GM21576 (cell line): ENCODE measurements around the gene BAMBI.

Source experiments
- ATAC-seq: cut with Tn5 transposase; IDR thresholded peaks from one replicate; pipeline ENCODE4 v1.9.1; 2021; ENCODE audit warnings: mild to moderate bottlenecking, moderate library complexity; ENCODE audit not compliant: unreplicated experiment

Gene BAMBI

DNA sequence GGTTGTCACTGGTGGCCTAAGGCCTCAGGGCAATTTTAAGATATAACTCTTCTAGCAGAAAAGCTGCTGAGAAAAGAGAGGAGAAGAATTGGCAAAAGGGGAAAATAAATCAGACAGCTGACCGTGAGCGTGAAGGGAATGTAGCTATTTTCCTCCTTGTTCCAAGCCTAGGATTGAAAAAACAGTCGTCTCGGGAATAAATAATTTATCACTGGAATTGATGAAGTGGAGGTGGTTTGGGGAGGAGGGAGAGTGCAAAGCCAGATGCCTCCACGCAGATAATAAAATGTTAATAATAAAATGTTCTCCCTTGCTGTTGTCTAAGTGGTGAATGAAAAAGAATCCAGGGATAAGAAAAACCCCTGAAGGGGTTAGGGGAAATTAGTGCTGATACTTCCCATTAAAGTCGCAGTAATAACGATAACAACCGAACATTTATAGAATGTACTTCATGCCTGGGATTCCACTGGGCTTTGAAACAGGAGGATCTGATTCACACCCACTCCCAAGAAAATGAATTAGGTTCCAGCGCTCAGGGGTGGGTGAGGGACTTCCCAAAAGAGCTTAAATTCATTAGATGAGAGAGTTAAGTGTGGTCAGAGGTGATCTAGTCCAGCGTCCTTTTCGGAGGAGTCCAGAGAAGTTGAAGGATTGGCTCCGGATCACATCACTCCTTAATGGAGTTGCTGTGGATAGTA is 27.3 kb downstream of the BAMBI start:
- no peak for ATAC-seq

DNA sequence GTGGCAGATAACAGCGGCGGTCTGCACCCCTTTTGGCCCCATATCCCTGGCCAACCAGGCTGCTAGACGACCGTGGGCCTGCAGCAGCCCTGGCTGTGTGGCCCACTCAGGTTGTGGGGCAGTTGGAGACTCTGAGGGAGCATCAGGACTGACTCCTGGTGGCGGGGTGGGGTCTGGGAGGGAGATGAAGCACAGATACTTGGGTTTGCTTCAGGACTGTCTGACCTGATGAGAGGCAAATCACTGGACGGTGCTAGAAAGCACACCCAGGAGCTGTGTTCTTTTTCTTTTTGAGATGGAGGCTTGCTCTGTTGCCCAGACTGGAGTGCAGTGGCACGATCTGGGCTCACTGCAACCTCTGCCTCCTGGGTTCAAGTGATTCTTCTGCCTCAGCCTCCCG is 28.2 kb downstream of the BAMBI start:
- ATAC-seq = no peak

DNA sequence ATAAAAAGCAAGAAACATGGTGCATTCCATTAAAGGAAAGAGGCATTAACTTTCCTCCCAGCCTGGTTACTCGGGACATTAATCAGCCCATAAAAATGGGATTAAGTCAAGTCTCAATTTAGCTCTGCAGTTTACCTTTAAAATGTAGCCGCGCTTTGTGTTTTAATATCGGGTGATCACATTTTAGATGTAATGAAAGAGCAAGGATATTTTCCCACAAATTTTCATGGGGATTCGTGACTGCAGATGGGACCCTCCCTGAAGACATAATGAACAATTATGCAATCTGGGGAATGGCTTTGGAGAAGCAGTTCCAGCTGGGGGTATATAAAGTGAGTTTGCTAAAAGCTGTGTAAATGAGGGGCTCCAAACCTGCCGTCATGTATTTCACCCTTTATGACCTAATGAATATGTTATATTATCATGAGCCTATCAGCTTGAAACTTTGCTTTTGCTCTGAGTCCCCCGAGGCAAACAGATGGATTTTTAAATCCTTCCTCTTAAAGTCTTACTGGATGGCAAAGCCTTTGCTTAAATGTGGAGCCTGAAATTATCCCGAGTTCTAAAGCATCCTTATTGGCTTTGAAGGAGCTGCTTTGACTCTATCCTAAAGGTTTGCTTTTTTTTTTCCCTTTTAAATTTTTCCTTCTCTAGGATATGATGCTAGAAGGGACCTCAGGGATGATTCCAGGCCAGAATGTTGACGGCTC is 31.8 kb downstream of the BAMBI start:
- ATAC-seq = no peak

DNA sequence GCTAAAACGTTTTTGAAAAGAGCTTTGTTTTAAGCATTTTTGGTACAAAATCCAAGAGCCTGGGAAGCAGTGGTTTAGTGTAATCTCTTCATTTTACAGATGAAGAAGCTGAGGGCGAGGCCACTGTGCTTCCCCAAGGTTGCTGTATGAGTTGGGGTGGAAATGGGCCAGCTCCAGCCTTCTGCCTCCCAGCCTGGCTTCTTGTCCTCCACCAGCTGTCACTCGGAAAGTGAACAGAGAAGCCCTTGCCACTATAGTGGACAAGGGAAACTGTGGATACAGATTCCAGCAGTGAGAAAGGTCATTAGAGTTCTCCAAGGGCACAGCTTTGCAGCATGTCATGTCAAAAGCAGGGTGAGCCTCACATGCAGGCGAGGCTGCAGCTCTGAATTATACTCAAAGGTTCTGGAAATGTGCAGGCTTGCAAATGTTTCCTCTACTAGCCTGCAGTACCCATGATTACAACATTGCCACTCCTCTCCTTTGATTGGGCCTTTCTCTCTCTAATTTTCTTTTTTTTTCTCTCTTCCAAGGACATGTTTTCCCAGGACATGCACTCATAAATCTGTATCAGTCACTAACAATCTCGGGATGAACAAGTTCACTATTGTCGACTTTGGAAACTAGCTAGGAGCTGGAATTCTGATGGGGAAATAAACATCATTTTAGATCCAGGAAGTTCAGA is 33.0 kb downstream of the BAMBI start:
- no peak for ATAC-seq

DNA sequence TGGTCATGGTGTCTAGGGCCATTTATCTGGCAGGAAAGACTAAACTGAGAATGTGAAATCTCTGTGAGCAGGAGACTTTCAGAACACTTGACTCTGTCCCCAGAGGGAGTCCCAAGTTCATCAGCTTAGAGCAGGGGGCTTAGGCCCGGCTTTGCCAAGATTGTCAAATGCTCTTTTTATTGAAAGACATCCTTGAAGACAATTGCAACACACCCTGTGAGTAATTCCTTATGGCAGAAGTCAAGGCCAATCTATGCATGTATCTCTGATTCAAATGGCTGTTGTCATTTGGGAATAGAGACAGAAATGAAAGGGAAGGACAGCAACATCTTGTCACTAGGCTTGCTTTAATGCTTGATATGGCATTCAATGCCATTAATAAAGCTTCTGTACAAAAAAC is 33.7 kb downstream of the BAMBI start:
- ATAC-seq = no peak

DNA sequence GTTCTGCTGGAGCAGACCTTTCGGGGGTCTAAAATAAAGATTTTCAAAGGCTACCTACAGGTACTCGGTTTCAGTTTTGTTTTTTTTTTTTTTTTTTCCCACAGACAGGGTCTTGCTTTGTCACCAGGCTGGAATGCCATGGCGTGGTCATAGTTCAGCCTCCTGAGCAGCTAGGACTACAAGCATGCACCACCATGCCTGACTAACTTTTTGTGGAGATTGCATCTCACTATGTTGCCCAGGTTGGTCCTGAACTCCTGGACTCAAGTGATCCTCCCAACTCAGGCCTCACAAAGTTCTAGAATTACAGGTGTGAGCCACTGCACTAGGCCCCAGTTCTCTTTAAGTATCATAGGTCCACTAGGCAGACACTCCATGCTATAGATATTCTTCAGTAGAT is 34.5 kb downstream of the BAMBI start:
- ATAC-seq = no peak

DNA sequence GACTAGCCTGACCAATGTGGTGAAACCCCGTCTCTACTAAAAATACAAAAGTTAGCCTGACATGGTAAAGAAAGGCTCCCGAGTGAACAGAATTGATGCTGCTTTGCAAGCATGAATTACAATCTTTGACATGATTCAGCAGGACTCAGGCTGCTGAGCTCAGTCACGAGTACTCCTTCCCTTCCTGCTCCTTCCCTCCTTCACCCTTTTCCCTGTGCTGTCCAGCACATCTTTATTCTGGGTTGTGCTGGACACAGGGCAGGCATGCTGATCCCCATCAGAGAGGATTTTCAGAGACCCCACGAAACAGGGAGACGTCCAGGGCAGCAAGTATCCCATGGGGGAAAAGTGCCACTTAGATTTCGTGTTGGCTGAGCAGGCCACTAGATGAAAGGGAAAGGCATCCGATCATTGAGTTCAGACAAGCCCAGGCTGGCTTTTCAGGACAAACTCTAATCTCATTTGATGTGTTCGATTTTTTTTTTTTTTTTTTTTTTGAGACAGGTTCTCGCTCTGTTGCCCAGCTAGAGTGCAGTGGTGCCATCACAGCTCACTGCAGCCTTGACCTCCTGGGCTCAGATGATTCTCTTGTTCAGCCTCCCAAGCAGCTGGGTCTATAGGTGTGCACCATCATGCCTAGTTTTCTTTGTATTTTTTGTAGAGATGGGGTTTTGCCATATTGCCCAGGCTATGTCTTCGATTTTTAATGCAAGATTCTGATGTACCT is 36.5 kb downstream of the BAMBI start:
- no peak for ATAC-seq

DNA sequence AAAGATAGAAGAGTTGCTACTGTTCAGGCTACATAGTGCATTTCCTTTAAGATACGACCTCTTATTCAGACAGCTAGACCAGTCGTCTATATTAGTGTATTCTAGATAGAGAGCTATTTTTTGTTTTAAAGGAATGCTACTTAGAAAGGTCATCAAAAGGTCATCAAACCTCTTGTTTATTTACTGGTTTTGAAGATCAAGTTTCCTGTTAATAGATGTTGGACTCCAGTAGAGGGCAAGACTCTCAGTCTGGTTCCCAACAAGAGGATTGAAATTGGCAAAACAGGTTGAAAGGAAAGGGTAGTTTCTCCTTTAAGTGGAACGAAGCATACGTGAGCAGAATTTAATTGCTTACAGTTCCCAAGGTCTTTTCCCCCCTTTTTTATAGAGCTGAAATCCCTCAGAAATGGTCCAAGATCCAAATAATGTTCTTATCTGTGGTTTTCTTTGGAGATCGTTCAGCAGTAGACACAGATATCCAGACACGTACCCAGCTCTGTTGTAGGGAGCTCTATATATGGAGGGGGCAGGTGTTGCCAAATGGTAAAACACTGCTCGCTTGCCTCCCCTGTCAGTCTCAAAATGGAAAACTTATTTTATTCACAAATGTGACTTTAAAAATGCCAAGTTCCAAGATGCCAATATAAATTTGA is 37.2 kb downstream of the BAMBI start:
- ATAC-seq = no peak

DNA sequence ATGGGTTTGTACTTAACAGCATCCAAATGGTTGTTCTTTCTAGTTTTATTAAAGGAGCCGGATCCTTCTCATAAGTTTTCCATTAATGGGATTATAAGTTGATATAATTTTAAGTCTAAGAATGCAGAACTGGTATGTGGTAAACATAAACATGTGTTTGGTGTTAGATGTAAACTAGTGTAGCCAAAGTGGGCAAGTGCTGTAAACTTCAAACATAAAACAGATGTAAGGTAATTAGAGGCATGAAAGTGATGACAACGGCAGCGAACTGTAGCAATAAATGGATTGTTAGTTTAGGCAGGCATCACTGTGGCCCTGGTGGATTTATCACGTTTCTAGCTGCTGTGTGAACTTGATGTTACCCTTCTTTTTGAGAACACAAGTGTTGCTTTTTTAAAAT is 37.9 kb downstream of the BAMBI start:
- ATAC-seq = no peak

DNA sequence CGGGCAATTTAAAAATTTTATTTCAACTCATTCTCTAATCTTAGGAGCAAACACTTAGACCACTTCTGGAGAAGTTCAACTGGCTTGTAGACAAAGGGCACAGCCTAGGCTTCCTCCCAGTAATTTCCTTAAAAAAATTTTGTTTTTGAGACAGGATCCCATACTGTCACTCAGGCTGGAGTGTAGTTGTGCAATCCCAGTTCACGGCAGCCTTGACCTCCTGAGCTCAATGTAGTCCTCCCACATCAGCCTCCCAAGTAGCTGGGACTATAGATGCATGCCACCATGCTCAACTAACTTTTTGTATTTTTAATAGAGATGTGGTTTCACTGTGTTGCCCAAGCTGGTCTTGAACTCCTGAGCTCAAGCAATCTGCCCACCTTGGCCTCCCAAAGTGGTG is 38.4 kb downstream of the BAMBI start:
- ATAC-seq = no peak

DNA sequence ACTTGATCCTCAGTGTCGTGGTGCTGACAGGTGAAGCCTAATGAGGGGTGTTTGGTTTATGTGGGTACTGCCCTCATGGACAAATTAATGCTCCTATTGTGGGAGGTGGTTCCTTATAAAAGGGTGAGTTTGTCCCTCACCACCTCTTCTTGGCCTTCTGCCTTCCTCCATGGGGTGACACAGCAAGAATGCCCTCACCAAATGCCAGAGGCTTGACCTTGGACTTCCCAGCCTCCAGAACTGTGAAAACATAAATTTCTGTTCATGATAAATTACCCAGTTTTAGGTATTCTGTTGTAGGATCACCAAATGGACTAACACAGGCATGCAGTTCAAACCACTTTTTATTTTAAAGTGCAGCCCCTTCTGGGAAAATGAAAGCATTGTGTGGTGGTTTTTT is 39.4 kb downstream of the BAMBI start:
- ATAC-seq = no peak

DNA sequence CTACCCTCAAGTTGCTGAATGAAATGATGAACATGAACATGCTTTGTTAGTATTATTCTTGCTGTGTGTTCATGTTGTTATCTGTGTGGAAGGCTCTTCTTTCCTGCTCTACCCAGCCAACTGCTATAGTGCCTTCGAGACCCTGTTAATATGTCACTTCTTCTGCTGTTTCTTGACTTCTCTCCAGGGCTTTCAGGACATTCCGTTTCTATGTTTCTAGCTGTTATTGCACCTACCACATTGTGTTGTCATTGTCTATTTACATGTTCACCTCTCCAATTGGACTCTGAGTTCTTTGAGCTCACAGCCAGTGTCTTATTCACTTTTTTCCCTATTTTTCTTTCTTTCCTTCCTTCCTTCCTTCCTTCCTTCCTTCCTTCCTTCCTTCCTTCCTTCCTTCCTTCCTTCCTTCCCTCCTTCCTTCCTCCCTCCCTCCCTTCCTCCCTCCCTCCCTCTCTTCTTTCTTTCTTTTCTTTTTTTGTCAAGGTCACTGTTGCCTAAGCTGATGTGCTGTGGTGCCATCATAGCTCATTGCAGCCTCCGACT is 40.4 kb downstream of the BAMBI start:
- ATAC-seq = no peak

DNA sequence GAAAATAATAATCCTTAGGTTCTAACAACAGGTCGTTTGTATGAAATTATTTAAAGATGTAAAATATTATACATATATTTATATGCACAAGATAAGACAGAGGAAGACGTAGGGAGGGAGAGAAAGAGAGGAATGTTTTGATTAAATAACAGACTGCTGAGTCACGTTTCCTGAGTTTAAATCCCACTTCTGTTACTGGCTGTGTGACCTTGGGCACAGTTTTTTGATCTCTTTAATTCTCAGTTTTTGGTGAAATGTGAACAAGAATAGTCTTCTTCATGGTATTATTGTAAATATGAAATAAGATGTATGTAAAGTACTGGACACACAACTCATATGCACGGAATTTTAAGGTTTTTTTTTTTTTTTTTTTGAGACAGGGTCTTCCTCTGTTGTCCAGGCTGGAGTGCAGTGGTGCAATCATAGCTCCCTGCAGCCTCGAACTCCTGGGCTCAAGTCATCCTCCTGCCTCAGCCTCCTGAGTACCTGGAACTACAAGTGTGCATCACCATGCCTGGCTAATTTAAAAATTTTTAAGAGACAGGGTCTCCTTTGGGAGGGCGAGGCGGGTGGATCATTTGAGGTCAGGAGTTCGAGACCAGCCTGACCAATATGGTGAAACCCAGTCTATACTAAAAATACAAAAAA is 42.6 kb downstream of the BAMBI start:
- ATAC-seq = no peak

DNA sequence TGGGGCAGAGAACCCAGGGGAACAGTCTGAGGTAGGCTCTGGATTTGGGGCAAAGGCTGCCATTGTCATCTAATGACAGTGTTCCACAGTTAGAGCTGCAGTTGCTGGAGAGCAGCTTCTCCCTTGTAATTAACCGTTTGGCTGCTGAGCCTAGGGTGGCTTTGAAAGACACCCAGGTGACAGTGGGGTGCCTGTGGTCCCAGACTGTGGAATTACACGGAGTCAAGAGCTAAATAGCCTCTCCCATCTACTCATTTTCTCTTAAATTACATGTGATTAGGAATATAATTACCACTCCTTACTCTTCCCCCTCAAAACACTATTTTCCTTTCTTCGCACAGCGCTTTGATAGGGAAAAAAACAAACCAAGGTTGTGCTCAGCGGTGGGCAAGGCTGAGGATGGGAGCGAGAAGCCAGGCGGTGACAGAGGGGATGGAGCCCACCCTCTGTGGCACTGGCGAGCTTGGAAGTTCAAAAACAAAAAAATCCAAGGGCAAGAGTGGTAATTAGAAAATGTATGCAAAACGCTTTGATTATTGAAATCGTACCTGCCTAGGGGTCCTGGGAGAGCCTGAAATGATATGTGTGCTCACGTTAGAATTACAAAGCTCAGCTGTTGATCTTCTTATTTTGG is 44.1 kb downstream of the BAMBI start:
- no peak for ATAC-seq

DNA sequence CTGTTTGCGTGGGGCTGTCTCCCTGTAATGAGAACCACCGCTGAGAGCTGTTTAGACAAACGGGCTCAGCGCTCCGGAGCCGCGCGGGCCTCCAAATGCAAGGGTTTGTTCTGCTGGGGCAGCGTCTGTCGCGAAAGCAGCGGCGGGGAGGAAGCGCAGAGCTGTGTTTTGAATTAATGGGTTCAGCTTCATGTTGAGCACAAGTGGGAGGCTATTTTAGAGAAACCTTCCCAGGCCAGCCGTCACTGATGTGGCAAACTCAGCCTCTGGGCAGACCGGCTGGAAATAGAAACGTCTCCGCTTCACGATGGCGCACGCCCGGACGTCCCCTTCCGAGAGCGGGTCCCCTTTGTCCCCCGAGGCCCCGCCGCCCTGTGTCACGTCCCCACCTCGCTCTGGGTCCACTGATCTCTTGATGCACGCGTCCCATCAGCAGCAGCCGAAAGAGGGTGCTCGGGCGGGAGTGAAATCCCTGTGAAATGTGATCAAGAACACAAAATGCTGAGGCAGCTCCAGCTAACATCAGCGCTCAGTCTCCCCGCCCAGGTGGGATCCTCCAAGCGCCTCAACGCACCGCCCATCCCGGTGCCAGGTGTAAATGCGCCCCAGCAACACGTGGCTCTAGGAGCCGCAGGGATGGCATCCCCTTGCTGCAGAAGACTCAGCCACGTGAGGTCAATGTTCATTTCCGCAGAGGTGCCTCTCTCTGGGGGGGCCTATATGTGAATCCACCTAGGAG is 44.9 kb downstream of the BAMBI start:
- no peak for ATAC-seq

DNA sequence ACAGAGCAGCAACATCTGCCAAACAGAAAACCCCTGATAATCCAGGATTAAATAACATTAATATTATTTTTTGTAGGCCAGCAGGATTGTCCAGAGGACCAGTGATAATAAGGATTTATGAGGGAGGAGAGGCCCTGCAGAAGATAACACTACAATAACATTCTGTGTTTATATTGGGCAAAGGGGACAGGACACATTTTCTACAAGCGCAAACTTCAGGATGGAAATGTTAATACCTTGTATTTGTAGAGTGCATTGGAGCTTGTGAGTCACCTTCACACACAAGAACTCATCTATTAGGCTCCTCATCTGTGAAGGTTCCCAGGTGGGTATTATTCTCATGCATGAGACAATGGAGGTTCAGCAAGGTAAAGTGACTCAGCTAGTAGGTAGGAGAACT is 51.0 kb downstream of the BAMBI start:
- no peak for ATAC-seq

DNA sequence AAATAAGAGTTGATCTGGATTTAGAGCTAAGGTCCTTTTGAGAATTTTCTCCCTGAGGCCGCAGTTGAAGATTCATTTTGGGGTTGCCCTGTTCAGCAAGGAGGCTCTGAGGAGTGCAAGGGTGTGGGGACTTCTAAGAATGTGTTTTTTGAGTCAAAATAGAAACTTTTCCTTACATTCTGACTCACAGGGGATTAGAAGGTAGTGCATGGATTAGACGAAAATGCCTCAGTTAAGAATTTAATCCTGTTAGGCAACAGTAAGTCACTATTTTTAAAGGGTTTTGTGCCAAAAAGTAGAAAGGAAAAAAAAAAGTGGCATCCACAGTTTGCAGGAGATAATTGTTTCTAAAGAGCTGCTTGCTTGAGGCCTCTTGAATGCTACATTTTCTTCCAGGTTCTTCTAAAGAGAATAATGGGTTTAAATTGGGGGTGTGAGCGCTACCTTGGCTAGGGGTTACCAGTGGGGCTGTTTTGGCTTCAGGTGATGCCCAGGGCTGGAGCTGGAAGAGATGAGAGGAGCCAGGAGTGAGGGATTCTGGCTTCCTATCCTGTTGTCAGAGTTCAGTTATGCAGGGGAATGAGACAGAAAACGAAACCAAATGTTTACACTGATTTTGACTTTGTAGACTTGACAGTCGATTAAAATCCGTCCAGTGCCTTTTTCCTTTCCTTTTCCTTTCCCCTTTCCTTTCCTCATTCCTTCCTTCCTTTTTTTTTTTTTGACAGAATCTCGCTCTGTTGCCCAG is 52.9 kb downstream of the BAMBI start:
- no peak for ATAC-seq

DNA sequence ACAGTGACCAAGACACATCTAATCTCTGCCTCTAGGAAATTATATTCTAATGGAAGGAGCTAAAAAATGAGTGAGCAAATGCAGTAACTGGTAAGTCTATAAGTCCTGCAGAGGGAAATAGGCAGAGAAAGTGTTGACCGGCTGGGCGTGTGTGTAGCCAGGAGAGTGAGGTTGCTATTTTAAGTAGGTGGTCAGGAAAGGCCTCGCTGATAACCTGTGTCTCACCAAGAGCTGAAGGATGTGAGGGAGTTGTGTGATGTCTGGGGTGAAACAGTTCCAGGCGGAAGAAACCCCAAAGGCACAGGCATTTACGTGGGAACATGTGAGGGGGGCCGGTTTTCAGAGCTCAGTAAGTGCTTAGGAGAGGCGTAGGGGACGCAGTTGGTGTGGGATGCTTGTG is 54.8 kb downstream of the BAMBI start:
- no peak for ATAC-seq
